NCI-H82 treated with DMSO at 0.1 percent for 48 hours (cell line): ENCODE measurements around the gene ASCC1.

ENCODE experiments used
- DNase-seq: peaks from one replicate; lab custom pipeline; 2025; ENCODE audit not compliant: unreplicated experiment; lab: John Stamatoyannopoulos, UW

The ASCC1 gene

GRCh38 chr10:72053690-72054089, 162.4 kb downstream of the ASCC1 start:
- DNase-seq, result no peak

DNA sequence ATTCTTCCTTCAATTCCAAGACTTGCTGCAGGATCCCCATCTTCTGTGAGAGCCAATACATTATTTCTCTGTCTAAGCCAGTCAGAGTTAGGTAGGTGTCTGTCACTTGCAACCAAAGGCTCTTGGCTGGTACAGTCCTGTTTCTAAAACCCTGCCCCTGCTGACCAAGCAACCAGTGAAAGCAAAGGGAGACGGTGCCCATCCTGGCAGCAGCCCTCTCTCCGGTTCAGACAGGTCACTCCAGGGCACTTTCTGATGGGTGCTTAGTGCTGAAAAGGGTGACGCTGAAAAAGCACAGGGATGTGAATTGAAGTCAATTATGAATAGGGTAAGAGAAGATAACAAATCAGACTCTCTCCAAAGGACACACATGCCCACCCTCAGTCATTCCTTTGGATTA, 165.2 kb downstream of the ASCC1 start:
- DNase-seq, result no peak

- no peak for DNase-seq
Measured at GRCh38 chr10:72049969-72050781, 165.9 kb downstream of the ASCC1 start.

GRCh38 chr10:72049472-72049871, 166.6 kb downstream of the ASCC1 start:
- DNase-seq, result no peak

- DNase-seq, result peak; percentile 82
Measured at GRCh38 chr10:72048450-72049124, 167.5 kb downstream of the ASCC1 start.
